Colonic mucosa (tissue), 4 donors: Measurements from ENCODE around the gene DGKI. TPM values are rescaled to one million over a fixed set of nuclear protein-coding genes. Genes with fewer than 3 reads are reported as not detected.

Source experiments
- DNase-seq: peaks from one replicate; pipeline ENCODE4 v3.0.0-alpha.2; 2020
- H3K27ac ChIP-seq: fragments of 200-600 bp; one replicate; pipeline ENCODE4 v1.8.0; 2021
- H3K27me3 ChIP-seq: fragments of 200-600 bp; one replicate; pipeline ENCODE4 v1.8.0; 2021
- H3K36me3 ChIP-seq: fragments of 200-600 bp; one replicate; pipeline ENCODE4 v1.8.0; 2021
- H3K4me1 ChIP-seq: fragments of 200-600 bp; one replicate; pipeline ENCODE4 v1.8.0; 2021; ENCODE audit warnings: mild to moderate bottlenecking
- H3K4me3 ChIP-seq: fragments of 200-600 bp; one replicate; pipeline ENCODE4 v1.8.0; 2021
- H3K9ac ChIP-seq, 2 donors: one replicate each; pipeline ENCODE4 v1.7.0; 2013; ENCODE audit warnings: control low read depth in 2 of 2, low read depth in 2 of 2, low read length in 2 of 2
- H3K9me3 ChIP-seq: fragments of 200-600 bp; one replicate; pipeline ENCODE4 v1.8.0; 2021
- CTCF ChIP-seq: fragments of 200-600 bp; IDR thresholded peaks from one replicate; pipeline ENCODE4 v1.8.0; 2022; ENCODE audit warnings: antibody characterized with exemption, mild to moderate bottlenecking
- intact Hi-C: fragments of 100-400 bp; cut with DNase I; formaldehyde crosslinking; loops from one replicate; pipeline ENCODE4 v1.14.1; 2022
- total RNA-seq, 2 donors: library from RNA; stranded (reverse); fragmentation: NEBNext Ultra II Directional in 1 of 2; extraction: Animal tissue kit (Norgen Biotek cat#: 25700) in 1 of 2; gene quantifications; one replicate each; pipeline ENCODE4 v1.2.1, GENCODE V29; 2021
- donor health status: healthy.
- donor health status: DM: no; HTN: no; CAD: no.
- donor health status: DM: no; HTN: no; CAD: no.

The DGKI gene
- total RNA-seq, 2 donors from 2014 or later = 0.35 to 0.67 TPM

- H3K9ac ChIP-seq = no peak overlapping the region
- no peak for TF ChIP-seq CTCF
- intact Hi-C loops = no loop called here
- H3K9me3 ChIP-seq = no peaks in the 10 kb centered on the region
- H3K4me1 ChIP-seq = no peaks in the 10 kb centered on the region
- H3K4me3 ChIP-seq = no peak overlapping the region
- no peak overlapping the region for H3K27ac ChIP-seq
- H3K27me3 ChIP-seq = no peaks in the 10 kb centered on the region
- H3K36me3 ChIP-seq = peaks cover 30% of the 10 kb centered on the region
- no peak for DNase-seq
Measured at GRCh38 chr7:137882806-137883205, 36.0 kb upstream of the DGKI start.

GRCh38 chr7:137882261-137882668 is 35.5 kb upstream of the DGKI start:
- no peak for DNase-seq
- Histone ChIP-seq H3K4me1 (no peaks in the 10 kb centered on the region), H3K27ac (no peak overlapping the region), H3K36me3 (peaks cover 30% of the 10 kb centered on the region), H3K4me3 (no peak overlapping the region), H3K9ac (no peak overlapping the region), H3K27me3 (no peaks in the 10 kb centered on the region), H3K9me3 (no peaks in the 10 kb centered on the region)
- no peak for TF ChIP-seq CTCF
- intact Hi-C loops = no loop called here

GRCh38 chr7:137881607-137882260 is 35.0 kb upstream of the DGKI start:
- Histone ChIP-seq H3K27ac (no peak overlapping the region), H3K9me3 (no peaks in the 10 kb centered on the region), H3K4me1 (no peaks in the 10 kb centered on the region), H3K9ac (no peak overlapping the region), H3K4me3 (no peak overlapping the region), H3K27me3 (no peaks in the 10 kb centered on the region), H3K36me3 (peaks cover 30% of the 10 kb centered on the region)
- intact Hi-C loops = no loop called here
- DNase-seq = no peak
- TF ChIP-seq CTCF = no peak

GRCh38 chr7:137880432-137880831 is 33.7 kb upstream of the DGKI start:
- Histone ChIP-seq H3K27me3 (no peaks in the 10 kb centered on the region), H3K36me3 (peaks cover 30% of the 10 kb centered on the region), H3K9ac (no peak overlapping the region), H3K9me3 (no peaks in the 10 kb centered on the region), H3K4me3 (no peak overlapping the region), H3K27ac (no peak overlapping the region), H3K4me1 (no peaks in the 10 kb centered on the region)
- DNase-seq = no peak
- intact Hi-C loops = no loop called here
- no peak for TF ChIP-seq CTCF

- no peak for TF ChIP-seq CTCF
- no peaks in the 10 kb centered on the region for H3K4me1 ChIP-seq
- H3K9ac ChIP-seq = no peak overlapping the region
- no peak for DNase-seq
- H3K27ac ChIP-seq = no peak overlapping the region
- H3K9me3 ChIP-seq = no peaks in the 10 kb centered on the region
- H3K4me3 ChIP-seq = no peak overlapping the region
- peaks cover 22% of the 10 kb centered on the region for H3K36me3 ChIP-seq
- intact Hi-C loops = no loop called here
- H3K27me3 ChIP-seq = no peaks in the 10 kb centered on the region
Measured at GRCh38 chr7:137879357-137880158, 32.8 kb upstream of the DGKI start.
